ENCODE data around the gene FAM222B. TPM values are rescaled to one million over a fixed set of nuclear protein-coding genes. Genes with fewer than 3 reads are reported as not detected.

The FAM222B gene
- total RNA-seq, 1 donor from 2014 or later: 24.3 TPM

DNA sequence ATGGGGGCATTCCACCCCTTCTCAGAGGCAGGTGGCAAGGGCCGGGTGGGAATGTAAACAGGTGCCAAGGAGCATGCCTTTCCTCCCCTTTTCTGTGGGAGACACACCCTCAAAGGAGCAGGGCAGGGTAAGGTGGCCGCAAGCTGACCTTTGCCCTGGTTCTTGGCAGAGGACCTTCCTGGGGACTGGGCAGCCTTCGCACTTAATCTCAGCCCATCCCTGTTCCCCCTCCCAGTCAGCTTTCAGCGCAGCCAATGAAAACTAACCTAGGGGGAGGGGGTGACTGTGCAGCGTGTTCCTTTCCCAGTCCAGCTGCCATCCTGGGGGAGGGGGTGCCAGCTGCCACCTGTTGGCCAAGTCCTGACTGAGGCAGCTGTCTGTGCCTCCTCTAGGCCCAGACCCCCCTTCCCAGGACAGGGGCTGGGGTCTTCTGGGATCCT, 96.0 kb downstream of the FAM222B start:
- Histone ChIP-seq H3K36me3 (ENCODE audit: control insufficient read depth, insufficient read depth, low read length) (peaks cover 9% of the 10 kb centered on the region), H3K4me3 (ENCODE audit: low read depth, low read length) (no peak overlapping the region), H3K27me3 (ENCODE audit: control insufficient read depth, insufficient read depth, low read length) (no peaks in the 10 kb centered on the region)
- DNase-seq (ENCODE audit: low read depth): no peak
- TF ChIP-seq, protein P1, sequence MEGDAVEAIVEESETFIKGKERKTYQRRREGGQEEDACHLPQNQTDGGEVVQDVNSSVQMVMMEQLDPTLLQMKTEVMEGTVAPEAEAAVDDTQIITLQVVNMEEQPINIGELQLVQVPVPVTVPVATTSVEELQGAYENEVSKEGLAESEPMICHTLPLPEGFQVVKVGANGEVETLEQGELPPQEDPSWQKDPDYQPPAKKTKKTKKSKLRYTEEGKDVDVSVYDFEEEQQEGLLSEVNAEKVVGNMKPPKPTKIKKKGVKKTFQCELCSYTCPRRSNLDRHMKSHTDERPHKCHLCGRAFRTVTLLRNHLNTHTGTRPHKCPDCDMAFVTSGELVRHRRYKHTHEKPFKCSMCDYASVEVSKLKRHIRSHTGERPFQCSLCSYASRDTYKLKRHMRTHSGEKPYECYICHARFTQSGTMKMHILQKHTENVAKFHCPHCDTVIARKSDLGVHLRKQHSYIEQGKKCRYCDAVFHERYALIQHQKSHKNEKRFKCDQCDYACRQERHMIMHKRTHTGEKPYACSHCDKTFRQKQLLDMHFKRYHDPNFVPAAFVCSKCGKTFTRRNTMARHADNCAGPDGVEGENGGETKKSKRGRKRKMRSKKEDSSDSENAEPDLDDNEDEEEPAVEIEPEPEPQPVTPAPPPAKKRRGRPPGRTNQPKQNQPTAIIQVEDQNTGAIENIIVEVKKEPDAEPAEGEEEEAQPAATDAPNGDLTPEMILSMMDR (IDR thresholded peaks at IDR 0.05; ENCODE audit: insufficient read depth, low read length, poor library complexity, severe bottlenecking): no peak

DNA sequence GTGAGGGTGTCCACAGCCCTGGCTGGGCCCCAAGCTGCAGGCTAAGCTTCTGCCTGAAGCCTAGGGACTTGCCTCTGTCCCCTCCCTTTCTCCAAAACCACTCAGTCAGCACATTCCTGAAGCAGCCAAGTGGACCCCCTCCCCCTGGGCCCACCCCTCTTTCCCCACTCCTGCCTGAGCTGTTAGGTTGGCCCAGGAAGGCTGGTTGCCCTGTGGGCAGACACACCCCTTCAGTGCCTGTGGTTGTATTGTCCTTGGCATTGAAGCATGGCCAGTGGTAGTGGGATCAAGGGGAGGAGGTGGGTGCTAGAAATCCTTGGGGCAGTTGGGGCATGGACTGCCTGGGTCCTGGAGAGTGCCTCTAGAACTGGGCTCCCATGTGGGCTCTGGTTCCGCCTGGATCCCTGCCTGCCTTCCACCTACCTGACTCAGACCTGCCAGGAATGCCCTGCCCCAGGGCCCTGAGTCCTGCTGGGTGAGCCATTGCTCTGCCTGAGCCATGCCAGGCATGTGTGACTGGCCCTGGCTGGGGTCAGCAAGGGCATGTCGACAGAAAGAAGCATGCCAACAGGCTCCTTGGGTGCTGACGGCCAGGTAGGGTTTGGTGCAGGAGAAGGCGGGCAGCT, 96.7 kb downstream of the FAM222B start:
- no peak for DNase-seq (ENCODE audit: low read depth)
- TF ChIP-seq, protein P1 (IDR thresholded peaks at IDR 0.05; ENCODE audit: insufficient read depth, low read length, poor library complexity, severe bottlenecking): no peak
- no peaks in the 10 kb centered on the region for H3K27me3 ChIP-seq (ENCODE audit: control insufficient read depth, insufficient read depth, low read length)
- H3K4me3 ChIP-seq (ENCODE audit: low read depth, low read length): peak overlapping the region; percentile 59
- peaks cover 9% of the 10 kb centered on the region for H3K36me3 ChIP-seq (ENCODE audit: control insufficient read depth, insufficient read depth, low read length)

DNA sequence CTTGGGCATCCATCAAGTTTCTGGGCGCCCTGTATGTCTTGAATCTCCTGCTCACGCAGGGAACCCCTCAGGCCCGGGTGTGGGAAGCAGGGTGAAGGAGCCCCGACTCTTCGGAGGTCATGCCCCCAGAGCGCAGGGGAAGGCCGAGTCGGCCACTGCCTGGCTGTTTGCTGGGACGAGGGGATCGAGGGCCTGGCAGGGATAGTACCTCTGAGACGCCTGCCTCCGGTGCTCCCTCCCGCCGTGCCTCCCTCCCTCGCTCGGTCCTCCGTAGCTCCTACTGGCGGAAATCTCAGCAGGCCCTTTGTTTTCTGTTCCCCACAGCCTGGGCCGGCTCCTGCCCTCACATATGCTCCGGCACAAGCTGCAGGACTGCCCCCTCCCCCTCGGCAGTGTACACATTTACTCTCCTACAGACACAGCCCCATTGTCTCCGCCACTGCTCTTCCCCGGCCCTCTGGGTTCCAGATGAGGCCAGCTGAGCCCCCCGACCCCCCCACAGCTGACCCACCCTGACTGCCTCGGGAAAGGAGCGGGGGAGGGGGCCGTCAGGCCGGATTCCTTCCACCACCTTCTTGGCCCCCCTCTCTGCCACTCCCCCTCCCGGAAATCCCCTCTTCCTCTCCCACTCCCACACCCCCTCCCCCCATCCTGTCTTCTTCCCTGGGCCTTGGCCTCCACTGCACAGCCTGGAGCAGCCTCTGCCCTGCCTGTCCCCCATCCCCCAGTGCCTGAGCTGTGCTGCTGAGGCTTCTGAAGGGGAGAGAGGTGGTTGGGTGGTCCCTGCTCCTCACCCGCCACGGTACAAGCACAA, 97.4 kb downstream of the FAM222B start:
- TF ChIP-seq, protein P1 (IDR thresholded peaks at IDR 0.05; ENCODE audit: insufficient read depth, low read length, poor library complexity, severe bottlenecking): no peak
- Histone ChIP-seq H3K4me3 (ENCODE audit: low read depth, low read length) (peak overlapping the region; percentile 59), H3K27me3 (ENCODE audit: control insufficient read depth, insufficient read depth, low read length) (no peaks in the 10 kb centered on the region), H3K36me3 (ENCODE audit: control insufficient read depth, insufficient read depth, low read length) (peaks cover 6% of the 10 kb centered on the region)
- DNase-seq (ENCODE audit: low read depth): no peak

DNA sequence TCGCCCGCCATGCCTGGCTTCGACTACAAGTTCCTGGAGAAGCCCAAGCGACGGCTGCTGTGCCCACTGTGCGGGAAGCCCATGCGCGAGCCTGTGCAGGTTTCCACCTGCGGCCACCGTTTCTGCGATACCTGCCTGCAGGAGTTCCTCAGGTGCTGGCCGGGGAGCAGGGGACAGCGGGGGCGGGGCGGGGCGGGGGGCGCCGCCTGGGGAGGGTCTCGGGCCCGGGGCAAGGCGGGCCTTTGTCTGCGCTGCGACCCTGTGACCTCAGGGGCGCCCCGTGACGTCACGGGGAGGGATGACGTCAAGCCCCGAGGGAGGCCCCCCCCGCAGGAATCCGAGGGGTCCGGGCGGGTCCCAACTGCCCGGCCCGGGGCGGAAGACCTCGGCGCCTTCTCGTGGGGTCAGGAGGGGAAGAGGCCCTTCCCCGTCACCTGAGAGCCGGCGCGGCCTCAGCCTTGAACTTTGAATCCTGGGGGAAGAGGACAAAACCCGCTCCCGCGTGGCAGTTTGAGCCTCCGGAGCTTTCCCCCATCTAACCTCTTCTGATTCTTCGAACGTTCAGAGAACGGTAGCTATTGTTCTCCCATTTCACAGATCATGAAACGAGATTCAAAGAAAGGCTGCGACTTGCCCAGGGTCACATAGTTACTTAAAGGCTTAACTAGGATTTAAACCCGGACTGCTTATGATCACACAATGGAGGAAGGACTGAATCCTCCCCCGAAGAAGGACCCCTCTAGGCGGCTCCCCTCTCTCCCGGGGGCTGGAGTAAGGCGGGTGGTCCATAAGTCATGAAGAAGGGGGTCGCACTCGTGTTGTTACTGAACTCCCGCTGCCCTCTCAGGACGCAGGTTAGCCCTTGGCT, 98.3 kb downstream of the FAM222B start:
- H3K27me3 ChIP-seq (ENCODE audit: control insufficient read depth, insufficient read depth, low read length): no peaks in the 10 kb centered on the region
- no peak for DNase-seq (ENCODE audit: low read depth)
- H3K36me3 ChIP-seq (ENCODE audit: control insufficient read depth, insufficient read depth, low read length): peaks cover 6% of the 10 kb centered on the region
- TF ChIP-seq, protein P1 (IDR thresholded peaks at IDR 0.05; ENCODE audit: insufficient read depth, low read length, poor library complexity, severe bottlenecking): no peak
- peak overlapping the region; percentile 59 for H3K4me3 ChIP-seq (ENCODE audit: low read depth, low read length)

DNA sequence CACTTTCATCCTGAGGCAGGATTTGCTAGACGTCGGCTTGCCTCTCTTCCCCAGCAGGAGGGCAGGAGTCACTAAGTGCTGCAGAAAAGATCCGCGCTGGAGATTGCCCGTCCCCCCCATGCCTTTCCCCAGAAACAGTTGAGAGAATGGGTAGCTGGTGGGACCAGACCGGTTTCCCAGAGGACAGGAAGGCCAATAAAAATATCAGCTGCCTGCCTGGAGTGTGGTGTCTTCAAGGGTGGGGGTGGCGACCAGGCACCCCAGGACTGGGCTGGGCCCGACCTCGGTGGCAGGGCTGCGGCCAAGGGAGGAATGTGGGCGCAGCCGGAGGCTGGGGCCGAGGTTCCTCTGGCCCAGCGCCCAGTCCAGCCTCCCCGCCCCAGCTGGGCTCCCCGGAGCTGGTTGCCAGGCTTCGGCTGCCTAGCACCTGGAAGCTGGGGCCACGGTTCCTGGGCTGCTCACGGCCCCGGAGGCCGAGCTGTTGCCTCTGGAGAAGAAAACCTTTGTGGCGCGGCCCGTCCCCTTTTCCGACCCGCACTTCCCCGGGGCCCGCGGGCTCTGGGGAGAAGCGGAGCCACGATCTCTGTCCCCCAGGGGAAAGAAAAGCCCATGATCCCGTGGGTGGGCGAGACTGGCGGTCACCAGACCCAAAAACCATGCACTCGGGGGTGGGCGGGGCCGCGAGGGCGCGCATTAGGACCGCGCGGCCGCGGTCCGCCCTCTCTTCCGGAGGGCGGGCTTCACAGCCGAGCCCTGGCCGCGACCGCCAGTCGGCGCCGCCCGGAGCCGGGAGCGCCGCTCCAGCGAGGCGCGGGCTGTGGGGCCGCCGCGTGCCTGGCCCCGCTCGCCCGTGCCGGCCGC, 99.1 kb downstream of the FAM222B start, which contains the start of gene TRAF4:
Gene TRAF4, plus strand, starts transcription at position 769 of the 861 bp plus-strand sequence. CDS start 102 bp downstream, outside the sequence.
- H3K36me3 ChIP-seq (ENCODE audit: control insufficient read depth, insufficient read depth, low read length): peaks cover 5% of the 10 kb centered on the region
- no peaks in the 10 kb centered on the region for H3K27me3 ChIP-seq (ENCODE audit: control insufficient read depth, insufficient read depth, low read length)
- TF ChIP-seq, protein P1 (IDR thresholded peaks at IDR 0.05; ENCODE audit: insufficient read depth, low read length, poor library complexity, severe bottlenecking): no peak
- no peak for DNase-seq (ENCODE audit: low read depth)
- peak within 1 kb of the TSS; percentile 59 for H3K4me3 ChIP-seq (ENCODE audit: low read depth, low read length)
